ENCODE data around the gene PARP12. TPM values are rescaled to one million over a fixed set of nuclear protein-coding genes. Genes with fewer than 3 reads are reported as not detected.

PARP12 gene
- total and polyA plus RNA-seq, 9 of the 15 experiments (the other 6 are each of a cell fraction or from before 2014, with no cell fraction given), result 4.6 to 40.4 (median 23.5) TPM

- DNase-seq (ENCODE audit: extremely low read depth in 1 of 4, low spot score in 3 of 4) (no peak), FAIRE-seq (no peak), ATAC-seq (no peak)
- no peaks in the 10 kb centered on the region for H3K27me3 ChIP-seq (ENCODE audit: control insufficient read depth in 2 of 2, insufficient read depth in 2 of 2, low read length in 2 of 2)
- TF ChIP-seq ZNF639 (CRISPR knock-in tag; conservative IDR thresholded peaks at IDR 0.05 in 1 of 2, IDR thresholded peaks at IDR 0.05 in 1 of 2) (0 out of 4 replicates have a peak, but pooled peaks of 1 of the 2 experiments have one; percentile 27), ZNF282 (CRISPR knock-in tag; IDR thresholded peaks at IDR 0.05) (no peak), ETS2 (tag; IDR thresholded peaks at IDR 0.05; ENCODE audit: borderline replicate concordance, poor library complexity, severe bottlenecking) (no peak), DMBX1 (CRISPR knock-in tag; IDR thresholded peaks at IDR 0.05; ENCODE audit: borderline replicate concordance) (no peak)
- ChIA-PET POLR2A (no interaction called here), CTCF (ENCODE audit: low intra/inter-chr PET ratio) (no interaction called here)
- no peak overlapping the region for H3K4me2 ChIP-seq (ENCODE audit: insufficient read depth, low read length)
- H2AFZ ChIP-seq (ENCODE audit: low read depth, low read length), result no peak overlapping the region
- BruUV-seq (replicated peaks), result no TSS peak
- WGBS (ENCODE audit: insufficient coverage, low coverage, missing lambda C conversion rate), result 85% methylated on average over 12 of the region's 12 CpGs
- in situ Hi-C loops (cut with MboI) (no loop called here), intact Hi-C loops (cut with micrococcal nuclease) (no loop called here)
- peaks cover 10% of the 10 kb centered on the region; the same call in 1 of the 3 replicates for H3K36me3 ChIP-seq (ENCODE audit: control insufficient read depth, insufficient read depth, low read length)
- H3K27ac ChIP-seq (ENCODE audit: extremely low read depth, low read depth, low read length), result no peak overlapping the region
- no peak overlapping the region for H3K4me3 ChIP-seq
- H3K9ac ChIP-seq (ENCODE audit: insufficient read depth in 1 of 2, low read depth in 2 of 2, low read length in 2 of 2), result no peak overlapping the region
- peaks cover 0 to 4% of the 10 kb centered on the region in 2 experiments; a peak in 1 of 5 replicates for H3K4me1 ChIP-seq (replicated peaks in 1 of 2; ENCODE audit: control insufficient read depth in 2 of 2, insufficient read depth in 2 of 2, low read length in 2 of 2)
- no peaks in the 10 kb centered on the region for H4K20me1 ChIP-seq (replicated peaks; ENCODE audit: control insufficient read depth, insufficient read depth, low read length)
- H3K9me1 ChIP-seq (ENCODE audit: control insufficient read depth, insufficient read depth, low read length), result no peaks in the 10 kb centered on the region
- no peaks in the 10 kb centered on the region for H3K9me3 ChIP-seq (replicated peaks; ENCODE audit: control insufficient read depth, insufficient read depth, low read depth, low read length)
- no peaks in the 10 kb centered on the region for H3K79me2 ChIP-seq (ENCODE audit: control insufficient read depth, insufficient read depth, low read length)
These were observed 36.8 kb downstream of the PARP12 start for GRCh38 chr7:140025814-140026433.

All from K562 (cell line).